D341Med (cell line): ENCODE measurements around the gene POLG.

ENCODE experiments used
- DNase-seq: peaks from one replicate; pipeline ENCODE4 v3.0.0; 2012; ENCODE audit warnings: low spot score

The POLG gene

GRCh38 chr15:89356634-89357298 lies 22.1 kb upstream of the POLG start:
- peak; percentile 75 for DNase-seq

- no peak for DNase-seq
Observed at GRCh38 chr15:89353991-89354390, 19.4 kb upstream of the POLG start.

- DNase-seq: no peak
Observed at GRCh38 chr15:89352476-89352875, 17.9 kb upstream of the POLG start.

- DNase-seq: no peak
Observed at GRCh38 chr15:89349206-89349558, 14.6 kb upstream of the POLG start.

- no peak for DNase-seq
Observed at GRCh38 chr15:89346516-89347231, 12.1 kb upstream of the POLG start.

- DNase-seq: no peak
Observed at GRCh38 chr15:89345248-89345647, 10.6 kb upstream of the POLG start.

GRCh38 chr15:89342840-89343239 lies 8.2 kb upstream of the POLG start:
- no peak for DNase-seq

- no peak for DNase-seq
Observed at GRCh38 chr15:89341316-89342005, 6.8 kb upstream of the POLG start.

GRCh38 chr15:89340573-89340972 lies 5.9 kb upstream of the POLG start:
- no peak for DNase-seq

GRCh38 chr15:89338036-89338435 lies 3.4 kb upstream of the POLG start:
- DNase-seq: no peak

- DNase-seq: peak; percentile 54
Observed at GRCh38 chr15:89335298-89336041, 846 bp upstream of the POLG start.

GRCh38 chr15:89333959-89334509 lies 590 bp downstream of the POLG start:
- DNase-seq: no peak

GRCh38 chr15:89333011-89333860 lies 1.4 kb downstream of the POLG start:
- no peak for DNase-seq

- peak; percentile 74 for DNase-seq
Observed at GRCh38 chr15:89332446-89332845, 2.2 kb downstream of the POLG start.

- DNase-seq: no peak
Observed at GRCh38 chr15:89330881-89331595, 3.6 kb downstream of the POLG start.

GRCh38 chr15:89330119-89330518 lies 4.5 kb downstream of the POLG start:
- no peak for DNase-seq

- no peak for DNase-seq
Observed at GRCh38 chr15:89329329-89330084, 5.1 kb downstream of the POLG start.

GRCh38 chr15:89328398-89329254 lies 6.0 kb downstream of the POLG start:
- no peak for DNase-seq

GRCh38 chr15:89327113-89327512 lies 7.5 kb downstream of the POLG start:
- no peak for DNase-seq
